ENCODE measurements around the gene EREG.

EREG gene

GRCh38 chr4:74391890-74392475 is 27.0 kb downstream of the EREG start:
- Histone ChIP-seq H4K20me1 (ENCODE audit: control insufficient read depth, insufficient read depth, low read depth, low read length) (no peaks in the 10 kb centered on the region), H3K79me2 (ENCODE audit: control insufficient read depth, low read length) (no peaks in the 10 kb centered on the region), H3K27me3 (ENCODE audit: control insufficient read depth, low read length) (no peaks in the 10 kb centered on the region; the same call in 1 of the 2 replicates), H3K27ac (ENCODE audit: low read depth, low read length) (no peak overlapping the region), H3K36me3 (ENCODE audit: control insufficient read depth, low read length) (no peaks in the 10 kb centered on the region), H3K9me2 (replicated peaks; ENCODE audit: control insufficient read depth, low read length) (no peaks in the 10 kb centered on the region), H3K9me3 (ENCODE audit: control insufficient read depth, insufficient read depth, low read length) (no peaks in the 10 kb centered on the region), H3K4me3 (ENCODE audit: low read length) (no peak overlapping the region), H3F3A (ENCODE audit: control insufficient read depth, insufficient read depth) (no peaks in the 10 kb centered on the region), H3K4me1 (ENCODE audit: control insufficient read depth, low read length) (no peaks in the 10 kb centered on the region), H3K4me2 (ENCODE audit: low read length) (no peak overlapping the region)
- TF ChIP-seq EZH2phosphoT487 (IDR thresholded peaks at IDR 0.05; ENCODE audit: borderline replicate concordance, low read length) (no peak), CTCF (IDR thresholded peaks at IDR 0.05; ENCODE audit: low read depth, low read length, poor library complexity, severe bottlenecking) (no peak)

DNA sequence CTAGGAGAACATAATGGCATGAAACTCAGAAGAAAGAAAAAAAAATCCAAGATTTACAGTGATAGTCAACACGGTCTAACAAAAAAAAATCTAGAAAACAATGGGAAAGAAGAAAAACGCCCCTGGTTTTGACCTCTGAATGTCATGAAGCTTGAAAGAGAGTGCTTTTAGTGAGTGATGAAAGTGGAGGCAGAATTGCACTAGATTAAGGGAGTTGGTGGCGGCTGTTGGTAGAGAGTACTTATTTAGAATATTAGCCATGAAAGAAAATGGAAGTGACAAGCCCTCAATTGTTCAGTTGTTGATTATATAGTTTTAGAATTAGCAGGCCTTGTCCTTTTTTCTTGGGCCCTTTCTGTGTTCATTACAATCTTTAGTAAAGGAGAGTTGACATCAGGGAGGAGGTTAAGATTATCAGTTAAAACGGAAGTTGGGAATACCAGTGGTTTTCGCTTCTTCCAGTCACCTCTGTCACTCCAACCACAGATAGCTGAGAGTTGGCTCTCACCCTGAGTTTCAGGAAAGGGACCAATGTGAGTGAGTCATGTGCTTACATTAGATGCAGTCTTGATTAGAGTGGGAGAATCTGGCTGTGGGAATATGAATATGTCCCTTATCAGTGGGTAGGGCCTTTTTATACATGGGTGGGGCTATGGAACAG is 29.7 kb downstream of the EREG start:
- Histone ChIP-seq H3K27ac (ENCODE audit: low read depth, low read length) (no peak overlapping the region), H3K79me2 (ENCODE audit: control insufficient read depth, low read length) (no peaks in the 10 kb centered on the region), H3K4me3 (ENCODE audit: low read length) (no peak overlapping the region), H3K4me2 (ENCODE audit: low read length) (no peak overlapping the region), H3F3A (ENCODE audit: control insufficient read depth, insufficient read depth) (no peaks in the 10 kb centered on the region), H3K27me3 (ENCODE audit: control insufficient read depth, low read length) (no peaks in the 10 kb centered on the region; the same call in 1 of the 2 replicates), H3K4me1 (ENCODE audit: control insufficient read depth, low read length) (peaks cover 3% of the 10 kb centered on the region; the same call in 1 of the 2 replicates), H3K36me3 (ENCODE audit: control insufficient read depth, low read length) (no peaks in the 10 kb centered on the region), H3K9me3 (ENCODE audit: control insufficient read depth, insufficient read depth, low read length) (no peaks in the 10 kb centered on the region), H3K9me2 (replicated peaks; ENCODE audit: control insufficient read depth, low read length) (no peaks in the 10 kb centered on the region), H4K20me1 (ENCODE audit: control insufficient read depth, insufficient read depth, low read depth, low read length) (no peaks in the 10 kb centered on the region)
- TF ChIP-seq EZH2phosphoT487 (IDR thresholded peaks at IDR 0.05; ENCODE audit: borderline replicate concordance, low read length) (no peak), CTCF (IDR thresholded peaks at IDR 0.05; ENCODE audit: low read depth, low read length, poor library complexity, severe bottlenecking) (no peak)

DNA sequence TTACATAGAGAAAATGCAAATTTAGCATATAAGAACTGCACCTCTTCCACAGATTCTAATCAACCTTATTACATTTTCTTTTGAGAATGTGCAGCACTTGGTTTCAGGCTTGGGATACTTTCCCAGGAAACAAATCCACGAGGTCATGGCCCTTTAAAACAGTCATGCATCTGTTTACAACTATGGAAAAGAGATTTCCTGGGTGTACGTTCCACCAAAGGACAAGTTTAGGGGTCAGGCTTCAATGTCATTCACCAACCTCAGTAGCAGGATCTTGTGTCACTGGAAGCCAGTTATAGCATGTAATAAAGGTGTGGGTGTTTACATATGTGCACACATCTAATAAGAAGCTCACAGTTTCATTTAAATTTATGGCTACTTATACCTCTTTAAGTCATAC is 30.7 kb downstream of the EREG start:
- TF ChIP-seq EZH2phosphoT487 (IDR thresholded peaks at IDR 0.05; ENCODE audit: borderline replicate concordance, low read length) (no peak), CTCF (IDR thresholded peaks at IDR 0.05; ENCODE audit: low read depth, low read length, poor library complexity, severe bottlenecking) (no peak)
- Histone ChIP-seq H3K4me3 (ENCODE audit: low read length) (no peak overlapping the region), H3K36me3 (ENCODE audit: control insufficient read depth, low read length) (no peaks in the 10 kb centered on the region), H3K9me3 (ENCODE audit: control insufficient read depth, insufficient read depth, low read length) (no peaks in the 10 kb centered on the region), H3K4me2 (ENCODE audit: low read length) (no peak overlapping the region), H3K9me2 (replicated peaks; ENCODE audit: control insufficient read depth, low read length) (no peaks in the 10 kb centered on the region), H3K27ac (ENCODE audit: low read depth, low read length) (no peak overlapping the region), H3K27me3 (ENCODE audit: control insufficient read depth, low read length) (no peaks in the 10 kb centered on the region; the same call in 1 of the 2 replicates), H3F3A (ENCODE audit: control insufficient read depth, insufficient read depth) (no peaks in the 10 kb centered on the region), H4K20me1 (ENCODE audit: control insufficient read depth, insufficient read depth, low read depth, low read length) (no peaks in the 10 kb centered on the region), H3K4me1 (ENCODE audit: control insufficient read depth, low read length) (peaks cover 3% of the 10 kb centered on the region; the same call in 1 of the 2 replicates), H3K79me2 (ENCODE audit: control insufficient read depth, low read length) (no peaks in the 10 kb centered on the region)
